Measurements from ENCODE around the gene TMEM115. TPM values are rescaled to one million over a fixed set of nuclear protein-coding genes. Genes with fewer than 3 reads are reported as not detected.

The TMEM115 gene, protein sequence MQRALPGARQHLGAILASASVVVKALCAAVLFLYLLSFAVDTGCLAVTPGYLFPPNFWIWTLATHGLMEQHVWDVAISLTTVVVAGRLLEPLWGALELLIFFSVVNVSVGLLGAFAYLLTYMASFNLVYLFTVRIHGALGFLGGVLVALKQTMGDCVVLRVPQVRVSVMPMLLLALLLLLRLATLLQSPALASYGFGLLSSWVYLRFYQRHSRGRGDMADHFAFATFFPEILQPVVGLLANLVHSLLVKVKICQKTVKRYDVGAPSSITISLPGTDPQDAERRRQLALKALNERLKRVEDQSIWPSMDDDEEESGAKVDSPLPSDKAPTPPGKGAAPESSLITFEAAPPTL
- 18.9 TPM for total RNA-seq

DNA sequence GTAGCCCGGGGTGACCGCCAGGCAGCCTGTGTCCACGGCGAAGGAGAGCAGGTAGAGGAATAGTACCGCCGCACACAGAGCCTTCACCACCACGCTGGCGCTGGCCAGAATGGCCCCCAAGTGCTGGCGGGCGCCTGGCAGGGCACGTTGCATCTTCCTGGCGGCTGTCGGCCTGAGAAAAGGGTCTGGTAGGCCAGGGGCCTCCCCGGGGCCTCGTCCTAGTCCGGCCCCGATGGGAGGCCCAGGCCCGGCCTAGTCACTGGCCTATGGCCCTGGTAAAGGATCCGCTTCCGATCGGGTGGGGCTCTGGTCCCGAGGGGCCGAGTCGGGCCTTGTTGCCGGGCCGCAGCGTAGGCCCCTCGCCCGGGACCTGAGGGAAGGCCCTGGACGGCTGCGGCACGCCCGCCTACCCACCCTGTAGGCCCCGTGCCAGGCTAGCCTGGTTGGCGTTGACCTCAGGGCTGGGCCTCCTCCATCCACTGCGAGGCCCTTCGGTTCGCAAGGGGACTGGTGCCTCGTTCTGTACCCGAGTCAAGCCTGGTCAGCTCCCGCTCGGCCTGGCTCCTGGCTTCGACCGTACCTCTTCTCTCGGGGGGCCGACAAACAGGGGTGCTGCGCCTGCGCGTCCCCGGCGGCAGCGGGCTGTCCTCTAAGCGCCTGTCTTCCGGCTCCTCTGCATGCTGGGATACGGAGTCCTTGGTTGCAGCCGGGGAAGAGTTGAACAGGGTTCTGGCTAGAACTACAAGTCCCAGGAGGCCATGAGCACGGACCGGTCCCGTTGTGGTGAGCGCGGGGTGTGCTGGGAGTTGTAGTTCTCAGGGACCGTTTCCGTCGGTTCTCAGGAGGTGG, at the start of gene TMEM115:
TSS of gene TMEM115 (minus strand) at position 611 of the 849 bp plus-strand sequence. CDS start at position 153, 458 bp downstream.
- peak; percentile 98 for DNase-seq

DNA sequence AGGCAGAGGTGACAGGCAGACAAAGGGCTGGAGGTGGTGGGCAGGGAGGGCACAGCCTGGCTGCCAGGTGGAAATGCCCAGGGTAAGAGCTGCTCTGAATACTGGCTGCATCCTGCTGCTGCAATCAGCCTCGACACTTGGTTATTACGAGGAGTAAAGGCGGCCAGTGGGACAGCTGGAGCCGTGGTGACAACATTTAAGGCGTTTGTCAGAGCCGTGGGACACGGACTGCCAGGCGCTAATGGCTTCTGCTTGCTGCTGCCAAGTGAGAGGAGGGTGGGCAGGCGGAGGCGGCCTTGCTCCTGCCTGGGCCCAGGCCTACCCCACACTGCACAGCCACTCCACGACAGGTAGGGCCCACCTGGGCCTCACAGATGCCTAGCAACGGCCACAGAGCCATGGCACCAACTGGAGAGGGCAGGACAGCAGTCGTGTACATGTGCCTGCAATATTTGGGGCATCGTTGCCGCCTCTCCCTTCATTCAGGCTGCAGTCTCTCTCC, 49.2 kb upstream of the TMEM115 start:
- no peak for DNase-seq

DNA sequence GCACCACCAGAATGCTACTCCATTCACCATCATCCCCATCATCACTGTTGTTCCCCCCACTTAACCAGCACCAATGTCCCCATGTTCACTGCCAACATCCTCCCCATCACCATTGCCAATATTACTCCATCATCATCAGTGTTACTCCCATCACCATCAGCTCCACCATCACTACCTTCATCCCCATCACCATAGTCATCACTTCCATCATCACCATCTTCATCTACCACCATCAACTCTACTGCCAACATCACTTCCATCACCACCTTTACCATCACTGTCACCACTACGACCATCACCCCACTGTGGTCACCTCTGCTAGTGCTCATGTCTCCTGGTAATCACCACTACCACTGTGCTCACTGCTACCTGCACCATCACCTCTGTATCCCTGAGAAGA, 47.2 kb upstream of the TMEM115 start:
- no peak for DNase-seq

DNA sequence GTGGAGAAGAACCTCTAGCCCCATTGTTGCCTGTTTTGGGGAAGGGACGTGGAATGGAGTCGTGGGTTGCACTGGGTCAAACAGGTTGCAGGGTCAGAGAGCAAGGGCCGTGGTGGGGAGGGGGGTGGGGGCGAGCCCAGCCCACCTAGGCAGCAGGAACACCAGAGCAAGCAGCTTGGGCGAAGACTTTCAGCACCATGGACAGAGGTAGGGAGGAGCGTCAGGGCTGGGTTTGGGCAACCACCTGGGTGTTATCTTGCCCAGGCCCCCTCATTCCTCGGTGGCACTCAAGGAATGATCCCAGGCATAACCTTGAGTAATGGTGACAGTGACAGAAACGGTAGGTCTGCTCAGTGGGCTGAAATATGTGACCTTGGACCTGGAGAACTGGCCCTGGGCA, 45.9 kb upstream of the TMEM115 start:
- DNase-seq: no peak

DNA sequence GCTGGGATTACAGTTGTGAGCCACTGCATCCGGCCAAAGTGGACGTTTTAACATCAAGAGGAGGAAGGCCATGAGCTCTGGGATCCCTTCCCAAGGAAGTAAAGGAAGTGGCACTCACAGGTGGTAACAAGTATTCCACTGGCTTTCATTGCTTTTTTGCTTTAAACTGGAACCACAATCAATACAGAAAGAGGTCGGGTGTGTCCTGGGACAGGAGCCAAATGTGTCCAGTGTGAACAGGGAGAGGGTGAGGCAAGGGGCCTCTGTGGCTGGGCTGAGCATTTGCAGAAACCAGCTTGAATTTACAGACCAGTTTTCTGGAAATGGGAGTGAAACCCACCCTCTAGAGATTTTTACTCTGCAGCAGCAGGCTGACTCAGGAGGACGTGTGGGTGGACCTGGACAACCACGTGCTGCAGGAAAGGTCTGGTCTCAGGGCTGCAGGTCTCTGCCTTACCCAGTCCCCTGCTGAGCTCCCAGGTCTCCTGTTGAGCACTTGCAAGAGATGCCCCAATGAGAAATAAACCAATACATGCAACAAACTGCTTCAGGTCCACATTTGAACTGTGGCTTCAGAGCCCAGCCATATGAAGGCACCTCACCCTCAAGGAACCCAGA, 42.8 kb upstream of the TMEM115 start:
- DNase-seq: no peak

DNA sequence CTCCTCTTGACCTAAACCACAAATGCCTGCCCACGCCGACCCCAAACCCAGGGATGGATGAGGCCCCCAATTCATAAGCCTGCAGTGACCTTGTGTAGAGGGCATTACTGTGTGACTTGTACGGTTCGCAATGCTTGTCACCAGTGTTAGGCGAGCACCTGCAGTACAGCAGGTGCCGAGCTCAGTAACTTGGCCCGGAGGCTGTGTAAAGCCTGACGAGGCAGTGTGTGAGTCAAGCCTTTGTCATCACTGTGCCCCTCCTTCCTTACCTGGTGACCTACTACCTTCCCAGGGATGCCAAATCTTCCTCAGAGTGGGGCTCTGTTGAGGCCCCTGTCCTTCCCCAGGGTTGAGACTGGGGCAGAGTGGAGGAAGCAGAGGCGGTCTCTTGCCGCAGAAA, 37.2 kb upstream of the TMEM115 start:
- no peak for DNase-seq

DNA sequence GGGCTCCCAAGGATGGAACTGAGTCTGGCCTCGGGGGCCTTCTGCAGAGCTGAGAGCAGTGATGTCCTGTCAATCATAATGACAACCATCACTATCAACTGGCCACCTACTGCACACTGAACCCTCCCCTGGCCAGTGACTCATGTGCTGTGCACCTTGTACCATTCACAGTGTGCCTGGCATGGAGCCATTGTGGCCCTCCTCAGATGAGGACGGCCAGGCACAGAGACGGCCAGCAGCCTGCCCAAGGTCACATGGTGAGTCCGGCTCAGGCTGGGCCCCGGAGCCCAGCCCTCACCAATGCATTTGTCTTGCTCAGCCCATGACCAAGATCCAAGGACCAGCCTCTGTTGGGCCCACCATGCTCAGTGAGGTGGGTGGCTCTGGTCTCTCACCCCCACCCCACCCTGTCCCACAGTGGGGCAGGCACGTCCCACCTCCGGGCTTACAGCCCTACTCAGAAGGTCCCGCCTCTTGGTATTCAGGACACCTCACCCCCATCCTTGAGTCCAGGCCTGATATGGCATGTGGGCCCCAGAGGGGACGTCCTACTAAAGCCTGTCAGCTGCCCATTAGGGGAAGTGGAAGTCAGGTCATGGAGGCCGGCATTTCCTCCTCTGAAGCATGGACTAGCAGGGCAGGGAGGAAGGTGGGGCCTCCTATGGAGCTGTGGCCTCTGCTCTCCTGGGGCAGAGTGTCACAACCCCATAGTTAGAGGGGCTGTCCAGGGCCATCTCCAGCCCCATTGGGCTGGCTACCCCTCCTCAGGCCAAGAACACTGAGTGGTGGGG, 35.9 kb upstream of the TMEM115 start:
- DNase-seq: no peak

DNA sequence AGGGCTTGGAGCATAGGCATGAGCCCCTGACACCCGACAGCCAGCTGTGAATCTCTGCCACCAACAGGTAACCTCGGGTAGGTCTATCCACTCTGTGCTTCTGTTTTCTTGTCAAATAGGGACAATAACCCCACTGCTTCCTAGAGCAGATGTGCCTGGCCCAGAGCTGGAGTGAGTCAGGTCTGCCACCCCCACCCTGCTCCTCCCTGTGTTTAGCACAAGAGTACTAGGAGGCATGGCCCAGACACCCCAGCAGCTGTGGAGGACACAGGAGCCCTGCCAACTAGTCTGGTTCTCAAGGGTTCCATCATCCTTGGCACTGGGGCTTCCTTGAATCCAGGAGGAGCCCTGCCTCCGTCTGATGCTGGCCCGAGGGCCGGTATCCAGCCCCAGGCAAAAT, 33.7 kb upstream of the TMEM115 start:
- DNase-seq: no peak

DNA sequence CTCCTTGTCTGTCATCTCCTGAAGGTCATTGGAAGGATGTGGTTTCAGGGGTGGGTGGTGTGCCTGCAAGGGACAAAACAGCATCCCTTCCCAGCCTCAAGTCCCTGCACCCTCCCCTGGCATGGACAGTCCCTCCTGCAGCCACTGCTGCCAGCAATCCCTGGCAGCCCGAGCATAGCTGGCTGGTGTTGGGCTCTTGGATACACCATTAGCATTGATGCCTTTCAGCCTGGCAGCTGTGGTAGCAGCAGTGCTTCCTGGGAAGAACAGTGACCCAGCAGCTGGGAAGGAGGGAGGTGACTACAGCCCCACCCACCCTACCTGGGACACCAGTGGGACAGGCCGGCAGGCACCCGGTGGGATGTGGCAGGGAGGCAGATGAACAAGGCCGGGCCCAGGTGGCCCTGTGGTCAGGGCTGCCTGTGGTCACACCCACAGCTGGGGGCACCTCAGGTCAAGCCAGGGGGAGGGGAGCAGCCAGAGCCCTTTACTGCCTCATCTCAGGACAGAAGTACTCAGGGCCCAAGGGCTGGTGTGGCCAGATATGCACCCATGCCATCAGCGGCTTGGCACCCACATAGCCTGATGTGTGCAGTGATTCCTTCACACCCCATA, 32.9 kb upstream of the TMEM115 start:
- DNase-seq: no peak

DNA sequence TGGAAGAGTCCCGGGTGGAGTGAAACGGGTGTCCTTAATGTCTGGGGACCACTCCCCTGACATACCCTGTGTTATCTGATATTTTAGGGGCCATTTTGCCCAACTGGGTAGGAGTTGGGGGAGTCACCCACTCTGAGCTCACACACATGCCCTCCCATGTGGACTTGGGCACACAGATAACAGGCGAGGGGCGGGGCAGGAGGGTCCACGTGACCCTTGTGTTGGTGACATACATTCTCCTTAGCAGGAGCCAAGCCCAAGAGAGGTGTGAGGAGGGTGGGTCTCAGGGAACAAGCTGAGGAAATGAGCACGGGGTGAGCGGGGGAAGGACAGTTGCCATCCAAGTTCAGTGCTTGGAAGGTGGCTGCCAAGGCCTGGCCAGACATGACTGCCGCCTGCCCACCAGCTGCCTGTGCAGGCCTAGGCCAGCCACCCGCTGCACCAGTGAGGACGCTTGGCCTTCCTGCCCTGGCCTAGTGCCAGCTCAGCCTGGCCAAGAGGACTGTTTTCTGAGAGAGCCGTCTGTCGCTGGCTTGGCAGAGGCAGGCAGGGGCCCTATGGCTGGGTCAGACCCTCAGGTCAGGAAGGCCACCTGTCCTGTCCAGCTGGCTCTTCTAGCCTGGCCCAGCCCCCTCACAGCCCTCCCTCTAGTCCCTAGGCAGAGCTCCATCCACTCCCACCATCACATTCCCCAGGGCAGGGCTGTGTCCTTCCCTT, 31.3 kb upstream of the TMEM115 start:
- no peak for DNase-seq

DNA sequence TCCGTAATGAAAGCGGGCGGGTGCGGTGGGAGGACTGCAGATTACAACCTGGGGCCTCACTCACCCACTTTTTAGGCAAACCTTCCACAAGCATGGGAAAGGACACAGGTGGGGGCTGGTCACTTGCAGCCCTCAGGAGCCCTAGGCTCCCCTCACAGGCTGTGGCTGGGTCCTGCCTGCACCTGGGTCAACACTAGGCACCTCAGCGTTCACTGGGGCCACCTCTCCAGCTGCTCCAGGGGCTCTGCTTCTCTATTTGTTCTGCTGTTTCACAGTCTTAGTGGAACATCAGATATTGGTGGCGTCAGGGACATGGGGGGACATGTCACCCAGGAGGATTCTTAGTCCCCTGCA, 30.1 kb upstream of the TMEM115 start:
- DNase-seq: no peak

DNA sequence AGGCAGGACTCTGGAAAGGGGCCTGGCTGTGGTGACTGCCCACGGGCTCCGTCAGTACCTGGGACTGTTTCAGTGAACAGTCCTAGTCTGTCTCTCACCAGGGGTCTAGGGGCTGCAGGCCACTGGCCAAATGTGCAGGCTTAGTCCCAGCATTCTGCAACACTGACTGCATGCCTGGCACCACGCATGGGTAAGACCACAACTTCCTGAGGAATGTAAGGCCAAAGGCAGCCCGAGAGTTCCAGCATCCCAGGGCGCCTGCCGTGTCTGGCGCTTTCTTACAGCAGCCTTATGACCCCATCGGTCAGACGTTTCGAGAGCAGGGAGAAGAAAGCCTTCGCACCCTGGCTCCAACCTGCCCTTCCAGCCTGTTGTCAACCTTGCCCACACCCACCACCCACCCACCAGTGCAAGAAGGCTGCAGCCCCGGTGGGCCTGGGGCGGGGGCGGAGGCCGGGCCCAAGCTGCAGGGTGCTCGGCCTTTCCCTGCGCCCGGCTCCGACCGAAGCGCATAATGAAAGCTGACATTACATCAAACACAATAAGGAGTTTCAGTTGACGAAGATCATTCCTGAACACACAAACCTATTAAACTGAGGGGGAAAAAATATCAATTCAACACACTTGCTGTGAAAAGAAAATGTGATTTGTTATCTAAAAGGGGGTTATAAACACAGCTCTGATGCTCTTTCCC, 29.5 kb upstream of the TMEM115 start:
- DNase-seq: no peak

DNA sequence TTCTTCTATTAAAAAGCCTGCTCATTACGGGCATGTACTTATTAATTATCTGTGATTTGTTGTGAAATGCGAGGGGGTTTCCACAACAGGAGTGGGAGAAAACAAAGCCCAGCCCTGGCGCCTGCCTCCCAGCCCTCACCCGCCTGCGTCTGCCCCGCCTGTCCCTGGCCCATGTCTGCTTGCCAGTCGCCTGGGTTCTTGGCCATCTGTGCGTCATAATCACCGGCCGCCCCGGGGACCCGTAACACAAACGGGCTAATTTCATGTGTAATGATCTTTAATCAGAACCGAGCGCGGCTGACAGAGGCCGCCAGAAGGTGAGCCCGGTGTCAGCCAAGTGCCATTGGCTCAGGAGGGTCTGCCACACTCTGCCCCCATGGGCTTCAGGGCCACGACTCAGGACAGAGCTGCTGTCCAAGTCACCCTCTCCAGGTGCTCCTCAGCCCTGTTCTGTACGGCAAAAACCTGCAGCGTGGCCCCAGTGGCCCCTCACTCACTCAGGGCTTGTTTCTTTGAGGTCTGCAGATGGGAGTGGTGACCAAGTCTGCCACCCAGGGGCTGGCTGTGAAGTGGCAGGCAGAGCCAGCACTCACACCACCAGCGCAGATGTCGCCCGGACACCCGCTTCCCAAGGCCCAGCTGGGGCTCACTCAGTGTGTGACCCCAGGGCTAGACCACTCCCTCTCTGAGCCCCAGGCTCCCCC, 28.8 kb upstream of the TMEM115 start:
- no peak for DNase-seq

DNA sequence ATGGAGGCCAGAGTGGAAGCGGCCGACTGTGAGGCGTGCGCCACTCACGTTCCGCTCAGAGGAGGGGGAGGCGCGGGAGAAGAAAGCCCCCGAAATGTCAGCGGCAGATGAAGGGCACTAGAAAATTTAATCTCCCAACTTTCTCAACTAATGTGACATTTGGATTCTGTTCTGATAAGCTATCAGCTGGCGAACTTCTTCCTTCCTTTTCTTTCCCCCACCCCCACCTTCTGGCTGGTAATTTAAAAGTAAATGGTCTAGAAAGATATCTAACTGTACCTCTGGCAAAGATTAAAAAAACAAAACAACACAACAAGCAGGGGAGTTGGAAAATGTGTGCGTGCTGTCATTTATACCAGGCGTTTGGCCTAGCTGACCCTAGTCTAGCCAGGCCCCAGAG, 26.4 kb upstream of the TMEM115 start:
- DNase-seq: no peak

DNA sequence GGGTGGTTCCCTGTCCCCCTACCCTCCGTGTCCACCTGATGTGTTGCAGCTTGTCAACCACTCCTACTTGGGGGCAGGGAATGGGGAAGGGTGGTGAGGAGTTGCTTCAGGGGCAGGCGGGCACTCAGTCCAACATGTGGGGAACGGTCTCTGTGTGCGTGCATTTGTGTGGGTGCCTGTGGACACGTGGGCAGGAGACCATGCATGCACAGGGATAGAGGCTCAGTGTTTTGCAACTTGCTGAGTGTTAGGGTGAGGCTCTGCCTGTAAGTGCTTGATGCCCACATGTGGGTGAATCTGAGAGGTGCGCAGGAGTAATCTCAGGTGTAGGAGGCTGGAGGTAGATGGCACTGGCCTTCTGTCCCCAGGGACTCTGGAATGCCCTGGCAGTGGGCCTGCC, 24.4 kb upstream of the TMEM115 start:
- DNase-seq: no peak

DNA sequence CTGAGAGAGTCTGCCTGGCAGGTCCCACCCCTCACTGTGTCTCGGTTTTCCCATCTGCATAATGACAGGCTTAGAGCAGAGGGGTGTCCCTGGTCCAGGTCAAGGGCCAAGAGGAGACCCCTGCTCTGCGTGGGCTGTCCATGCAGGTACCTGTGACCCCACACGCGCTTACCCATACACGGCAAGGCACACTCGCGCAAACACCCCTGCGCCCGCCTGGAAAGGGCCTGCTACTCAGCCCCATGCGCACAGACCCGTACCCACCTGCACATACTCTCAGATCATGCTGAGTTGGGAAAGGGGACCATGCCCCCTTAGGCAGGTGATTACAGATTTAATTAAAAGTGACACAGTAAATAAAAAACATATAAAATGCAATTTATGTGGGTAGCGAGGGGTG, 23.4 kb upstream of the TMEM115 start:
- no peak for DNase-seq

DNA sequence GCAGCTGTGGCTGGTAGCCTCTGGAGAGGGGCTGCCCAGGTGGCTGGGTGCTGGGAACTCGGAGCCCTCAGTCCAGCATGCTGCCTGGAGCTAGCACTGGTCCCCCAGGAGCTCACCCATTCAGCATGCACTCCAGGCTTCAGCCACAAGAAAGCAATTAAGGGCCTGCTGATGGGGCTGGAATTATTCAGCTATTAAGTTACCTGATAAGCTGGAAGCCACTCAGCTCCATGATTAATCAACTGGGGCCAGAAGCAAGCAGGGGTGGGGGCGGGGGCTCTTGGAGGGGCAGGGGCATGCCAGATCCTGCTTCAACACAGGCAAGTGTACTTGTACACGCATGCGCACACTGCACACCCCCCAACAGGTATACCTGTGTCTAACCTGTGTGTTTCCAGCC, 22.1 kb upstream of the TMEM115 start:
- no peak for DNase-seq

DNA sequence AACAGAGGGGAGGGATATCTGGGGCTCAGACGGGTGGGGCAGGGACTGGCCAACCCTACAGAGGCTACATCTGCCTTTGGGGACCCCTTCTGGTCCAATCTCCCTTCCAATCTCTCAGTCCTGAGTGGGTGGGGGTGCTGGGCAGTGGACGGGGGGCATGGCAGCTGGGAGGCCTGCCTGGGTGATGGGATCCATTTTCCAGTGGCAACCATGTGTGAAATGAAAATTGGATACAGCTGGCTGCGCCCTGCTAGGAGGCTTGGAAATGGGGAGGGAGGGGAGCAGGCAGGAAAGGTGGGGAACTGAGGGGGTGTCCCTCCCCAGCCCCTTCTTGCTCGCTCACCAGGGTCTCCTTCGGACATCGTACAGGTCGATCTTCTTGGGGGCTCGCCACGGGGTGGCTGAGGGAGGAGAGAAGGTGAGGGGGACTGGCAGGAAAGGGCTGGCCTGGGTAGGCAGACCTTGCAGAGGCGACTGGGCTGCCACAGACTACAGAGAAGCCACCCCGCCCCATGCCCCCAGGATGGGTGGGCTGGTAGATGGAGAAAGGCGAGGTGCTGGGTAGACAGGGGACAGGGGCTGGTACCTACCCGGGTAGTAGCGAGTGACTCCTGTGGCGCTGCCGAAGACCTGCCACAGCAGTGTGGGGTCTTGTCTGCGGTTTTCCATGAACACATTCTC, 21.2 kb upstream of the TMEM115 start:
- DNase-seq: no peak

DNA sequence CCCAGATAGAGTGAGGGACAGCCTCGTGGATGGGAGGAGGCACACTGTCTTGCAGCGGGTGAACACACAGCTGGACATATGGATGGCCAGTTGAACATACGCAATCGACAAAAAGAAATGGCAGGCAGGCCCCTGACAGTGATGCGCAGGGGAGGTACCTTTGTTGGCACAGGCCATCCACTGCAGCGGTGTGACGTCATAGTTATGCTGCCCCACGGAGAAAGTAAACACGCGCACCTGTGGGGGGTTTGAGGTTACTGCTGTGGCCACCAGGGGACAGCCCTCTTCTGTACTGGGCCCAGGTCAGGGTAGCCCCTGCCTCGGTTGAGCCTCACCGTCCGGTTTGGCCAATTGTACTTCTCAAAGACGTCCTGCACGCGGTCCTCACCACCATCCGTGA, 19.4 kb upstream of the TMEM115 start:
- no peak for DNase-seq

Measured in skin of body (tissue), 2 donors.